NCI-H2081 (cell line): ENCODE measurements around the gene LAPTM5.

Source experiments
- DNase-seq, 2 experiments: peaks; one replicate each; lab custom pipeline; 2025; lab: John Stamatoyannopoulos, UW

The LAPTM5 gene

GRCh38 chr1:30786264-30786991, 28.9 kb upstream of the LAPTM5 start:
- DNase-seq, result no peak

- DNase-seq, result no peak
Measured at GRCh38 chr1:30785714-30786113, 28.1 kb upstream of the LAPTM5 start.

GRCh38 chr1:30785181-30785580, 27.6 kb upstream of the LAPTM5 start:
- DNase-seq, result no peak

- DNase-seq, result no peak
Measured at GRCh38 chr1:30783256-30783915, 25.8 kb upstream of the LAPTM5 start.

GRCh38 chr1:30782361-30783255, 25.0 kb upstream of the LAPTM5 start:
- DNase-seq, result peak; percentile 50 to 64

- DNase-seq, result no peak
Measured at GRCh38 chr1:30781906-30782305, 24.3 kb upstream of the LAPTM5 start.

- no peak for DNase-seq
Measured at GRCh38 chr1:30780409-30780808, 22.8 kb upstream of the LAPTM5 start.

GRCh38 chr1:30779294-30780071, 21.9 kb upstream of the LAPTM5 start:
- peak; percentile 63 to 67 for DNase-seq

- DNase-seq, result no peak
Measured at GRCh38 chr1:30778979-30779293, 21.4 kb upstream of the LAPTM5 start.

- peak; percentile 33 to 57 for DNase-seq
Measured at GRCh38 chr1:30778154-30778978, 20.8 kb upstream of the LAPTM5 start.

- DNase-seq, result no peak
Measured at GRCh38 chr1:30777904-30778153, 20.3 kb upstream of the LAPTM5 start.

- DNase-seq, result no peak
Measured at GRCh38 chr1:30777060-30777903, 19.7 kb upstream of the LAPTM5 start.

- DNase-seq, result no peak
Measured at GRCh38 chr1:30776097-30777059, 18.8 kb upstream of the LAPTM5 start.

GRCh38 chr1:30775433-30775975, 17.9 kb upstream of the LAPTM5 start:
- DNase-seq, result no peak

- DNase-seq, result no peak
Measured at GRCh38 chr1:30774550-30775432, 17.2 kb upstream of the LAPTM5 start.

- no peak for DNase-seq
Measured at GRCh38 chr1:30773722-30774358, 16.3 kb upstream of the LAPTM5 start.

GRCh38 chr1:30771005-30771404, 13.4 kb upstream of the LAPTM5 start:
- no peak for DNase-seq

GRCh38 chr1:30770150-30770549, 12.6 kb upstream of the LAPTM5 start:
- DNase-seq, result no peak
